GM23338 (cell line): Measurements from ENCODE around the gene GPT2. TPM values are rescaled to one million over a fixed set of nuclear protein-coding genes. Genes with fewer than 3 reads are reported as not detected.

Experiments
- ATAC-seq: fragments of 200-7000 bp; cut with Tn5 transposase; 3 replicates; pipeline ENCODE4 v1.9.1; 2020
- DNase-seq: peaks from one replicate; pipeline ENCODE4 v3.0.0-alpha.2; 2015; ENCODE audit warnings: low spot score
- H2AFZ ChIP-seq: fragments of 200-600 bp; sonication (generic); 2 replicates; pipeline ENCODE4 v1.8.0; 2016; ENCODE audit warnings: antibody characterized with exemption, mild to moderate bottlenecking, moderate library complexity
- H3F3A ChIP-seq: fragments of 200-600 bp; sonication (generic); replicated peaks from 2 replicates; pipeline ENCODE4 v1.8.0; 2017; ENCODE audit warnings: antibody characterized with exemption, mixed run types, low read depth
- H3K27ac ChIP-seq: fragments of 200-600 bp; sonication (generic); 2 replicates; pipeline ENCODE4 v1.6.1; 2016; ENCODE audit warnings: low read depth
- H3K27me3 ChIP-seq: fragments of 200-600 bp; sonication (generic); 2 replicates; pipeline ENCODE4 v1.8.0; 2016; ENCODE audit warnings: mild to moderate bottlenecking, mixed run types, moderate library complexity; ENCODE audit not compliant: insufficient read depth
- H3K36me3 ChIP-seq: fragments of 200-600 bp; sonication (generic); 2 replicates; pipeline ENCODE4 v1.8.0; 2016; ENCODE audit warnings: mild to moderate bottlenecking; ENCODE audit not compliant: insufficient read depth
- H3K4me1 ChIP-seq: fragments of 200-600 bp; sonication (generic); 2 replicates; pipeline ENCODE4 v1.8.0; 2016; ENCODE audit warnings: mild to moderate bottlenecking, moderate library complexity; ENCODE audit not compliant: insufficient read depth
- H3K4me2 ChIP-seq: fragments of 200-600 bp; sonication (generic); 2 replicates; pipeline ENCODE4 v1.7.1; 2017; ENCODE audit warnings: mixed run types
- H3K4me3 ChIP-seq: fragments of 200-600 bp; sonication (generic); 2 replicates; pipeline ENCODE4 v1.6.1; 2016; ENCODE audit warnings: mixed run types
- H3K79me2 ChIP-seq: fragments of 200-600 bp; sonication (generic); replicated peaks from 2 replicates; pipeline ENCODE4 v1.8.0; 2017; ENCODE audit warnings: mild to moderate bottlenecking; ENCODE audit not compliant: insufficient read depth
- H3K9me2 ChIP-seq: fragments of 200-600 bp; sonication (generic); 2 replicates; pipeline ENCODE4 v1.8.0; 2017; ENCODE audit not compliant: insufficient read depth
- H4K20me1 ChIP-seq: fragments of 200-600 bp; sonication (generic); replicated peaks from 2 replicates; pipeline ENCODE4 v1.8.0; 2017; ENCODE audit warnings: mild to moderate bottlenecking; ENCODE audit not compliant: insufficient read depth
- H3K27ac Mint-ChIP-seq: 2 replicates; pipeline ENCODE4 v1.8.0; 2020; ENCODE audit warnings: inconsistent platforms, mild to moderate bottlenecking, moderate library complexity, mixed read lengths
- H3K27me3 Mint-ChIP-seq: 3 replicates; pipeline ENCODE4 v1.8.0; 2022; ENCODE audit warnings: low read depth, mild to moderate bottlenecking, moderate library complexity, mixed read lengths, inconsistent platforms; ENCODE audit not compliant: insufficient read depth, poor library complexity
- H3K36me3 Mint-ChIP-seq: 3 replicates; pipeline ENCODE4 v1.8.0; 2021; ENCODE audit warnings: low read depth, mild to moderate bottlenecking, inconsistent platforms, moderate library complexity, mixed read lengths
- H3K4me1 Mint-ChIP-seq: 3 replicates; pipeline ENCODE4 v1.8.0; 2020; ENCODE audit warnings: mild to moderate bottlenecking, inconsistent platforms, mixed read lengths
- H3K4me3 Mint-ChIP-seq: 3 replicates; pipeline ENCODE4 v1.8.0; 2021; ENCODE audit warnings: moderate library complexity, mild to moderate bottlenecking, inconsistent platforms, mixed read lengths
- H3K9me3 Mint-ChIP-seq: 3 replicates; pipeline ENCODE4 v1.8.0; 2020; ENCODE audit warnings: moderate library complexity, mild to moderate bottlenecking, inconsistent platforms, mixed read lengths
- CREB1 ChIP-seq: fragments of 250-450 bp; sonication (Bioruptor Pico); IDR thresholded peaks from 2 replicates; pipeline ENCODE4 v1.5.0; 2020; ENCODE audit warnings: low read depth, mild to moderate bottlenecking, moderate library complexity
- EZH2 ChIP-seq: fragments of 200-600 bp; sonication (generic); IDR thresholded peaks from one replicate; pipeline ENCODE4 v1.8.0; 2017; ENCODE audit warnings: antibody characterized with exemption, mild to moderate bottlenecking, low read depth; ENCODE audit not compliant: unreplicated experiment
- EZH2phosphoT487 ChIP-seq: fragments of 200-600 bp; sonication (generic); IDR thresholded peaks from one replicate; pipeline ENCODE4 v1.8.1; 2018; ENCODE audit warnings: antibody characterized with exemption; ENCODE audit not compliant: unreplicated experiment
- JUNB ChIP-seq: IDR thresholded peaks from one replicate; pipeline ENCODE4 v1.6.1; 2016; ENCODE audit warnings: antibody characterized with exemption; ENCODE audit not compliant: unreplicated experiment
- NANOG ChIP-seq: IDR thresholded peaks from 2 replicates; pipeline ENCODE4 v1.6.1; 2016; ENCODE audit warnings: antibody characterized with exemption, borderline replicate concordance
- POLR2AphosphoS5 ChIP-seq: IDR thresholded peaks from 2 replicates; pipeline ENCODE4 v1.6.1; 2016; ENCODE audit warnings: antibody characterized with exemption, low read depth
- STAT1 ChIP-seq: IDR thresholded peaks from one replicate; pipeline ENCODE4 v1.6.1; 2016; ENCODE audit warnings: antibody characterized with exemption; ENCODE audit not compliant: unreplicated experiment
- ZNF114 ChIP-seq: fragments of 250-450 bp; sonication (Bioruptor Pico); IDR thresholded peaks from 2 replicates; pipeline ENCODE4 v1.5.0; 2020; ENCODE audit warnings: mild to moderate bottlenecking, moderate library complexity
- polyA plus RNA-seq: library from polyadenylated mRNA; unstranded; fragments of >200 nt; fragmentation: Nextera tagmentation; extraction: Ambion mirVana; gene quantifications from 2 replicates; pipeline ENCODE4 v1.2.1, GENCODE V29; 2016
- total RNA-seq: library from RNA; depleted of rRNA; stranded (reverse); fragments of >200 nt; shearing (Covaris generic); gene quantifications from 2 replicates; pipeline ENCODE4 v1.2.3, GENCODE V29; 2014
- TF ChIP-seq, protein P1 (sequence below), 2 experiments: fragments of 200-600 bp in 1 of 2; sonication (generic) in 1 of 2; conservative IDR thresholded peaks; 2 replicates each; pipeline versions ENCODE4 v1.5.1 to v1.6.1; 2016 to 2017; ENCODE audit warnings: antibody characterized with exemption in 2 of 2, low read depth in 2 of 2, mild to moderate bottlenecking in 2 of 2, moderate library complexity in 1 of 2
- TF ChIP-seq, protein P2 (sequence below): IDR thresholded peaks from 2 replicates; pipeline ENCODE4 v1.6.1; 2016; ENCODE audit warnings: antibody characterized with exemption
- TF ChIP-seq, protein P3 (sequence below): fragments of 250-450 bp; sonication (Bioruptor Pico); IDR thresholded peaks from 2 replicates; pipeline ENCODE4 v1.5.0; 2020; ENCODE audit warnings: mild to moderate bottlenecking, moderate library complexity
- TF ChIP-seq, protein P4 (sequence below): IDR thresholded peaks from one replicate; pipeline ENCODE4 v1.6.1; 2018; ENCODE audit warnings: antibody characterized with exemption; ENCODE audit not compliant: unreplicated experiment

Gene GPT2
- total and polyA plus RNA-seq, 2 experiments from 2014 or later, result 48.5 to 81.0 TPM

DNA sequence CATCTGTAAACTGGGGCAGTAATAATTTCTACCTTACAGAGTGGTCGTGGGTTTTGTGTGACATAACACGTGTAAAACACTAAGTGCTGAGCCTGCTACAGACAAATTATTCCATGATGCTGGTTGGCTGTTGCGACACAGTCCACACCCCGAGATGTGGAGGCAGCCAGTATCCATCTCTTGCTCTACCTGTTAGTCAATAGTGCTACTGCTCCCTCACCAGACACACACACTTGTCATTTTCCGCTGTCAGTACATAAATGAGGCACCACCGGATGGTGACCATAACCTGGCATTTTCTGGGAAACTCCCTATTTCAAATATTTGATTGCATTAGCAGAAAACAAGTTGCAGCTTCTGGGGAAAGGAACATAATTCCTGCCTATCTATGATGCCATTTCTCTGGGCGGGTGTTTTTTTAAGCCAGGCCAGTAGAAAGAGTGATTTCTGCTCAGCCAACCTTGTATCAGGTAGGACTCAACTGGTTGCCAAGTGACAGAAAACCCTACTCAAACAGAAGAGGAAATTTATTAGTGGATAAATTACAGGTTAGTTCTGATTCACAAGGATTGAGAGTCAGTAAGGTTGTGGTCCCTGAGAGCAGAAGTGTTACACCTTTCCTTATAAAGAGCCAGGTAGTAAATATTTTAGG, 65.2 kb downstream of the GPT2 start:
- Histone ChIP-seq H3F3A (no peaks in the 10 kb centered on the region), H3K4me1 (no peaks in the 10 kb centered on the region), H3K79me2 (no peaks in the 10 kb centered on the region), H4K20me1 (no peaks in the 10 kb centered on the region), H3K36me3 (no peaks in the 10 kb centered on the region), H3K27me3 (no peaks in the 10 kb centered on the region), H2AFZ (peak overlapping the region; percentile 32), H3K4me2 (no peak overlapping the region), H3K4me3 (no peak overlapping the region), H3K27ac (no peak overlapping the region), H3K9me2 (no peaks in the 10 kb centered on the region)
- TF ChIP-seq EZH2phosphoT487 (no peak), EZH2 (no peak), JUNB (no peak), POLR2AphosphoS5 (no peak), ZNF114 (CRISPR knock-in tag) (no peak), STAT1 (no peak), CREB1 (CRISPR knock-in tag) (no peak), NANOG (no peak)
- TF ChIP-seq, protein P1, sequence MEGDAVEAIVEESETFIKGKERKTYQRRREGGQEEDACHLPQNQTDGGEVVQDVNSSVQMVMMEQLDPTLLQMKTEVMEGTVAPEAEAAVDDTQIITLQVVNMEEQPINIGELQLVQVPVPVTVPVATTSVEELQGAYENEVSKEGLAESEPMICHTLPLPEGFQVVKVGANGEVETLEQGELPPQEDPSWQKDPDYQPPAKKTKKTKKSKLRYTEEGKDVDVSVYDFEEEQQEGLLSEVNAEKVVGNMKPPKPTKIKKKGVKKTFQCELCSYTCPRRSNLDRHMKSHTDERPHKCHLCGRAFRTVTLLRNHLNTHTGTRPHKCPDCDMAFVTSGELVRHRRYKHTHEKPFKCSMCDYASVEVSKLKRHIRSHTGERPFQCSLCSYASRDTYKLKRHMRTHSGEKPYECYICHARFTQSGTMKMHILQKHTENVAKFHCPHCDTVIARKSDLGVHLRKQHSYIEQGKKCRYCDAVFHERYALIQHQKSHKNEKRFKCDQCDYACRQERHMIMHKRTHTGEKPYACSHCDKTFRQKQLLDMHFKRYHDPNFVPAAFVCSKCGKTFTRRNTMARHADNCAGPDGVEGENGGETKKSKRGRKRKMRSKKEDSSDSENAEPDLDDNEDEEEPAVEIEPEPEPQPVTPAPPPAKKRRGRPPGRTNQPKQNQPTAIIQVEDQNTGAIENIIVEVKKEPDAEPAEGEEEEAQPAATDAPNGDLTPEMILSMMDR (conservative IDR thresholded peaks at IDR 0.05; ENCODE audit: low read depth in 2 of 2), result no peak
- TF ChIP-seq, protein P2, sequence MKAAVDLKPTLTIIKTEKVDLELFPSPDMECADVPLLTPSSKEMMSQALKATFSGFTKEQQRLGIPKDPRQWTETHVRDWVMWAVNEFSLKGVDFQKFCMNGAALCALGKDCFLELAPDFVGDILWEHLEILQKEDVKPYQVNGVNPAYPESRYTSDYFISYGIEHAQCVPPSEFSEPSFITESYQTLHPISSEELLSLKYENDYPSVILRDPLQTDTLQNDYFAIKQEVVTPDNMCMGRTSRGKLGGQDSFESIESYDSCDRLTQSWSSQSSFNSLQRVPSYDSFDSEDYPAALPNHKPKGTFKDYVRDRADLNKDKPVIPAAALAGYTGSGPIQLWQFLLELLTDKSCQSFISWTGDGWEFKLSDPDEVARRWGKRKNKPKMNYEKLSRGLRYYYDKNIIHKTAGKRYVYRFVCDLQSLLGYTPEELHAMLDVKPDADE, result no peak
- TF ChIP-seq, protein P3, sequence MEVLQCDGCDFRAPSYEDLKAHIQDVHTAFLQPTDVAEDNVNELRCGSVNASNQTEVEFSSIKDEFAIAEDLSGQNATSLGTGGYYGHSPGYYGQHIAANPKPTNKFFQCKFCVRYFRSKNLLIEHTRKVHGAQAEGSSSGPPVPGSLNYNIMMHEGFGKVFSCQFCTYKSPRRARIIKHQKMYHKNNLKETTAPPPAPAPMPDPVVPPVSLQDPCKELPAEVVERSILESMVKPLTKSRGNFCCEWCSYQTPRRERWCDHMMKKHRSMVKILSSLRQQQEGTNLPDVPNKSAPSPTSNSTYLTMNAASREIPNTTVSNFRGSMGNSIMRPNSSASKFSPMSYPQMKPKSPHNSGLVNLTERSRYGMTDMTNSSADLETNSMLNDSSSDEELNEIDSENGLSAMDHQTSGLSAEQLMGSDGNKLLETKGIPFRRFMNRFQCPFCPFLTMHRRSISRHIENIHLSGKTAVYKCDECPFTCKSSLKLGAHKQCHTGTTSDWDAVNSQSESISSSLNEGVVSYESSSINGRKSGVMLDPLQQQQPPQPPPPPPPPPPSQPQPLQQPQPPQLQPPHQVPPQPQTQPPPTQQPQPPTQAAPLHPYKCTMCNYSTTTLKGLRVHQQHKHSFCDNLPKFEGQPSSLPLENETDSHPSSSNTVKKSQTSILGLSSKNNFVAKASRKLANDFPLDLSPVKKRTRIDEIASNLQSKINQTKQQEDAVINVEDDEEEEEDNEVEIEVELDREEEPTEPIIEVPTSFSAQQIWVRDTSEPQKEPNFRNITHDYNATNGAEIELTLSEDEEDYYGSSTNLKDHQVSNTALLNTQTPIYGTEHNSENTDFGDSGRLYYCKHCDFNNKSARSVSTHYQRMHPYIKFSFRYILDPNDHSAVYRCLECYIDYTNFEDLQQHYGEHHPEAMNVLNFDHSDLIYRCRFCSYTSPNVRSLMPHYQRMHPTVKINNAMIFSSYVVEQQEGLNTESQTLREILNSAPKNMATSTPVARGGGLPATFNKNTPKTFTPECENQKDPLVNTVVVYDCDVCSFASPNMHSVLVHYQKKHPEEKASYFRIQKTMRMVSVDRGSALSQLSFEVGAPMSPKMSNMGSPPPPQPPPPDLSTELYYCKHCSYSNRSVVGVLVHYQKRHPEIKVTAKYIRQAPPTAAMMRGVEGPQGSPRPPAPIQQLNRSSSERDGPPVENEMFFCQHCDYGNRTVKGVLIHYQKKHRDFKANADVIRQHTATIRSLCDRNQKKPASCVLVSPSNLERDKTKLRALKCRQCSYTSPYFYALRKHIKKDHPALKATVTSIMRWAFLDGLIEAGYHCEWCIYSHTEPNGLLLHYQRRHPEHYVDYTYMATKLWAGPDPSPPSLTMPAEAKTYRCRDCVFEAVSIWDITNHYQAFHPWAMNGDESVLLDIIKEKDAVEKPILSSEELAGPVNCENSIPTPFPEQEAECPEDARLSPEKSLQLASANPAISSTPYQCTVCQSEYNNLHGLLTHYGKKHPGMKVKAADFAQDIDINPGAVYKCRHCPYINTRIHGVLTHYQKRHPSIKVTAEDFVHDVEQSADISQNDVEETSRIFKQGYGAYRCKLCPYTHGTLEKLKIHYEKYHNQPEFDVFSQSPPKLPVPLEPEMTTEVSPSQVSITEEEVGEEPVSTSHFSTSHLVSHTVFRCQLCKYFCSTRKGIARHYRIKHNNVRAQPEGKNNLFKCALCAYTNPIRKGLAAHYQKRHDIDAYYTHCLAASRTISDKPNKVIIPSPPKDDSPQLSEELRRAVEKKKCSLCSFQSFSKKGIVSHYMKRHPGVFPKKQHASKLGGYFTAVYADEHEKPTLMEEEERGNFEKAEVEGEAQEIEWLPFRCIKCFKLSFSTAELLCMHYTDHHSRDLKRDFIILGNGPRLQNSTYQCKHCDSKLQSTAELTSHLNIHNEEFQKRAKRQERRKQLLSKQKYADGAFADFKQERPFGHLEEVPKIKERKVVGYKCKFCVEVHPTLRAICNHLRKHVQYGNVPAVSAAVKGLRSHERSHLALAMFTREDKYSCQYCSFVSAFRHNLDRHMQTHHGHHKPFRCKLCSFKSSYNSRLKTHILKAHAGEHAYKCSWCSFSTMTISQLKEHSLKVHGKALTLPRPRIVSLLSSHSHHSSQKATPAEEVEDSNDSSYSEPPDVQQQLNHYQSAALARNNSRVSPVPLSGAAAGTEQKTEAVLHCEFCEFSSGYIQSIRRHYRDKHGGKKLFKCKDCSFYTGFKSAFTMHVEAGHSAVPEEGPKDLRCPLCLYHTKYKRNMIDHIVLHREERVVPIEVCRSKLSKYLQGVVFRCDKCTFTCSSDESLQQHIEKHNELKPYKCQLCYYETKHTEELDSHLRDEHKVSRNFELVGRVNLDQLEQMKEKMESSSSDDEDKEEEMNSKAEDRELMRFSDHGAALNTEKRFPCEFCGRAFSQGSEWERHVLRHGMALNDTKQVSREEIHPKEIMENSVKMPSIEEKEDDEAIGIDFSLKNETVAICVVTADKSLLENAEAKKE (CRISPR knock-in tag), result no peak
- TF ChIP-seq, protein P4, sequence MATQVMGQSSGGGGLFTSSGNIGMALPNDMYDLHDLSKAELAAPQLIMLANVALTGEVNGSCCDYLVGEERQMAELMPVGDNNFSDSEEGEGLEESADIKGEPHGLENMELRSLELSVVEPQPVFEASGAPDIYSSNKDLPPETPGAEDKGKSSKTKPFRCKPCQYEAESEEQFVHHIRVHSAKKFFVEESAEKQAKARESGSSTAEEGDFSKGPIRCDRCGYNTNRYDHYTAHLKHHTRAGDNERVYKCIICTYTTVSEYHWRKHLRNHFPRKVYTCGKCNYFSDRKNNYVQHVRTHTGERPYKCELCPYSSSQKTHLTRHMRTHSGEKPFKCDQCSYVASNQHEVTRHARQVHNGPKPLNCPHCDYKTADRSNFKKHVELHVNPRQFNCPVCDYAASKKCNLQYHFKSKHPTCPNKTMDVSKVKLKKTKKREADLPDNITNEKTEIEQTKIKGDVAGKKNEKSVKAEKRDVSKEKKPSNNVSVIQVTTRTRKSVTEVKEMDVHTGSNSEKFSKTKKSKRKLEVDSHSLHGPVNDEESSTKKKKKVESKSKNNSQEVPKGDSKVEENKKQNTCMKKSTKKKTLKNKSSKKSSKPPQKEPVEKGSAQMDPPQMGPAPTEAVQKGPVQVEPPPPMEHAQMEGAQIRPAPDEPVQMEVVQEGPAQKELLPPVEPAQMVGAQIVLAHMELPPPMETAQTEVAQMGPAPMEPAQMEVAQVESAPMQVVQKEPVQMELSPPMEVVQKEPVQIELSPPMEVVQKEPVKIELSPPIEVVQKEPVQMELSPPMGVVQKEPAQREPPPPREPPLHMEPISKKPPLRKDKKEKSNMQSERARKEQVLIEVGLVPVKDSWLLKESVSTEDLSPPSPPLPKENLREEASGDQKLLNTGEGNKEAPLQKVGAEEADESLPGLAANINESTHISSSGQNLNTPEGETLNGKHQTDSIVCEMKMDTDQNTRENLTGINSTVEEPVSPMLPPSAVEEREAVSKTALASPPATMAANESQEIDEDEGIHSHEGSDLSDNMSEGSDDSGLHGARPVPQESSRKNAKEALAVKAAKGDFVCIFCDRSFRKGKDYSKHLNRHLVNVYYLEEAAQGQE, result no peak
- no peak for ATAC-seq
- Mint-ChIP-seq H3K27ac (no peak overlapping the region), H3K4me1 (no peaks in the 10 kb centered on the region), H3K9me3 (no peaks in the 10 kb centered on the region), H3K27me3 (peaks cover 7% of the 10 kb centered on the region), H3K36me3 (peaks cover 4% of the 10 kb centered on the region; the same call in 2 of the 3 replicates), H3K4me3 (no peak overlapping the region)
- DNase-seq, result no peak
